A673 (cell line): Measurements from ENCODE around the gene GRIK3. TPM values are rescaled to one million over a fixed set of nuclear protein-coding genes. Genes with fewer than 3 reads are reported as not detected.

Experiments used
- BruUV-seq: library from RNA; stranded (reverse); fragments of 400-500 nt; replicated peaks from 2 replicates; lab custom pipeline; 2021; lab: Mats Ljungman, UMichigan
- CTCF ChIA-PET: fragments of 300-600 bp; sonication (Branson Sonifier 250); formaldehyde crosslinking; loops from one replicate; lab custom pipeline; 2022; ENCODE audit warnings: antibody characterized with exemption; lab: Charles Lee
- POLR2A ChIA-PET: fragments of 300-600 bp; sonication (Branson Sonifier 250); formaldehyde crosslinking; loops from one replicate; lab custom pipeline; 2022; ENCODE audit warnings: antibody characterized with exemption; ENCODE audit not compliant: low non-redundant PET; lab: Charles Lee
- DNase-seq: peaks from one replicate; pipeline ENCODE4 v3.0.0-alpha.2; 2015; ENCODE audit warnings: low spot score
- H3K27ac ChIP-seq: fragments of 200-600 bp; sonication (generic); 2 replicates; pipeline ENCODE4 v1.5.1; 2016; ENCODE audit warnings: mixed run types, low read depth, mild to moderate bottlenecking, mixed read lengths, antibody characterized with exemption, low read length; ENCODE audit not compliant: poor library complexity, severe bottlenecking
- H3K27me3 ChIP-seq: fragments of 200-600 bp; sonication (generic); replicated peaks from 2 replicates; pipeline ENCODE4 v1.6.1; 2017; ENCODE audit warnings: mixed run types, low read depth, mild to moderate bottlenecking, mixed read lengths, antibody characterized with exemption, low read length; ENCODE audit not compliant: insufficient read depth, poor library complexity
- H3K36me3 ChIP-seq: fragments of 200-600 bp; sonication (generic); 2 replicates; pipeline ENCODE4 v1.6.1; 2016; ENCODE audit warnings: mixed run types, mild to moderate bottlenecking, mixed read lengths, antibody characterized with exemption, low read length; ENCODE audit not compliant: insufficient read depth, poor library complexity, severe bottlenecking
- H3K4me1 ChIP-seq: fragments of 200-600 bp; sonication (generic); 2 replicates; pipeline ENCODE4 v1.6.1; 2017; ENCODE audit warnings: mixed run types, mild to moderate bottlenecking, mixed read lengths, antibody characterized with exemption, low read length; ENCODE audit not compliant: insufficient read depth, poor library complexity, severe bottlenecking
- H3K4me3 ChIP-seq: fragments of 200-600 bp; sonication (generic); 2 replicates; pipeline ENCODE4 v1.5.1; 2016; ENCODE audit warnings: low read depth, mixed run types, mild to moderate bottlenecking, mixed read lengths, low read length; ENCODE audit not compliant: poor library complexity, severe bottlenecking
- H3K9me3 ChIP-seq: fragments of 200-600 bp; sonication (generic); 2 replicates; pipeline ENCODE4 v1.6.1; 2016; ENCODE audit warnings: mixed run types, low read depth, mild to moderate bottlenecking, mixed read lengths, antibody characterized with exemption, low read length; ENCODE audit not compliant: poor library complexity, severe bottlenecking
- CTCF ChIP-seq: fragments of 300-800, 200-600 bp; sonication (generic); conservative IDR thresholded peaks from 2 replicates; pipeline ENCODE4 v1.5.1; 2017; ENCODE audit warnings: low read depth, mild to moderate bottlenecking, antibody characterized with exemption, low read length, moderate library complexity, mixed read lengths
- EZH2 ChIP-seq: fragments of 200-600 bp; sonication (generic); IDR thresholded peaks from 2 replicates; pipeline ENCODE4 v1.6.1; 2017; ENCODE audit warnings: borderline replicate concordance, low read depth, mild to moderate bottlenecking, mixed read lengths, antibody characterized with exemption, low read length; ENCODE audit not compliant: poor library complexity, severe bottlenecking
- intact Hi-C: fragments of 100-400 bp; cut with micrococcal nuclease; formaldehyde crosslinking; loops from one replicate; pipeline ENCODE4 v1.10.0; 2022; ENCODE audit not compliant: unreplicated experiment
- total RNA-seq: library from RNA; stranded (reverse); gene quantifications from 2 replicates; pipeline ENCODE4 v1.2.3, GENCODE V29; 2021

Gene GRIK3
- total RNA-seq, 1 experiment from 2014 or later = 0.17 TPM

GRCh38 chr1:36973056-36973455 is 61.3 kb downstream of the GRIK3 start:
- Histone ChIP-seq H3K9me3 (no peaks in the 10 kb centered on the region), H3K27ac (no peak overlapping the region), H3K36me3 (no peaks in the 10 kb centered on the region), H3K27me3 (no peaks in the 10 kb centered on the region), H3K4me3 (no peak overlapping the region), H3K4me1 (no peaks in the 10 kb centered on the region)
- no peak for DNase-seq
- no TSS peak for BruUV-seq
- ChIA-PET CTCF (no interaction called here), POLR2A (no interaction called here)
- TF ChIP-seq EZH2 (no peak), CTCF (no peak)
- intact Hi-C loops = no loop called here

GRCh38 chr1:36971852-36972618 is 62.3 kb downstream of the GRIK3 start:
- CTCF ChIA-PET = no interaction called here
- POLR2A ChIA-PET = no interaction called here
- TF ChIP-seq EZH2 (no peak), CTCF (no peak)
- no peaks in the 10 kb centered on the region for H3K4me1 ChIP-seq
- H3K27ac ChIP-seq = no peak overlapping the region
- H3K9me3 ChIP-seq = no peaks in the 10 kb centered on the region
- no TSS peak for BruUV-seq
- H3K4me3 ChIP-seq = no peak overlapping the region
- H3K27me3 ChIP-seq = no peaks in the 10 kb centered on the region
- no peak for DNase-seq
- intact Hi-C loops = no loop called here
- H3K36me3 ChIP-seq = no peaks in the 10 kb centered on the region

GRCh38 chr1:36968730-36969129 is 65.6 kb downstream of the GRIK3 start:
- Histone ChIP-seq H3K27me3 (no peaks in the 10 kb centered on the region), H3K9me3 (no peaks in the 10 kb centered on the region), H3K27ac (no peak overlapping the region), H3K4me3 (no peak overlapping the region), H3K36me3 (no peaks in the 10 kb centered on the region), H3K4me1 (no peaks in the 10 kb centered on the region)
- ChIA-PET POLR2A (no interaction called here), CTCF (no interaction called here)
- no peak for TF ChIP-seq CTCF
- TF ChIP-seq EZH2 = no peak
- intact Hi-C loops = no loop called here
- no TSS peak for BruUV-seq
- DNase-seq = peak; percentile 25
